AG04449 (cell line): ENCODE measurements around the gene MRPL54.

Experiments used
- CTCF ChIA-PET: fragments of 350-600 bp; formaldehyde crosslinking; extraction: SDS; loops from one replicate; lab custom pipeline; 2021; ENCODE audit warnings: antibody characterized with exemption; lab: Yijun Ruan, JAX
- POLR2A ChIA-PET: fragments of 400-600, 350-600 bp; formaldehyde crosslinking; extraction: SDS; loops from one replicate; lab custom pipeline; 2020; ENCODE audit warnings: antibody characterized with exemption, inconsistent platforms; lab: Yijun Ruan, JAX
- DNase-seq: peaks from one replicate; pipeline ENCODE4 v3.0.0-alpha.2; 2010; ENCODE audit warnings: low read depth, low spot score
- H3K4me3 ChIP-seq: 2 replicates; pipeline ENCODE4 v1.5.1; 2011; ENCODE audit warnings: low read depth, mild to moderate bottlenecking, control low read depth, low read length
- TF ChIP-seq, protein P1 (sequence below): IDR thresholded peaks from one replicate; pipeline ENCODE4 v1.5.1; 2011; ENCODE audit warnings: mild to moderate bottlenecking, moderate library complexity, low read length, control low read depth, inconsistent platforms; ENCODE audit not compliant: insufficient read depth; ENCODE audit errors: missing control alignments

Gene MRPL54

DNA sequence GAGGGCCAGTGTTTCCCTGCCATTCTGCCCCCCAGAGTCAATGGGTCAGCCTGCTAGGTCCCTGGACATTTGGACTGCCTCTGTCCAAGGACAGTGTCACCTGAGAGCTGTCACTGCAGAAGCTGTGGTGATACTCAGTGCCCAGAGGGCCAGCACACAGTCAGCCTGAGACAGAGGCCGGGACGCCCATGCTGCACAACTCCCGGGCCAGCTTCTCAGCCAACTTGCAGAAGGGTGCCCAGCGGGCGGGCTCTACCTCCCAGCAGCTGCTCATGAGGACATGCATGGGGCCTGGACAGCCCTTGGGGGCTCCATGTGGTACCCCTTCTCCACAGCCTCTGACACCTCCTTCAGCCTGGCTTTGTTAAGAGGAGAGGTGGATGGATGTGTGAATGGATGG is 13.3 kb downstream of the MRPL54 start:
- ChIA-PET CTCF (interaction anchor here (2.3 kb wide), 1 partner anchor 13 kb away, joined by 6 read pairs; the partner anchor contains the start of gene MRPL54), POLR2A (no interaction called here)
- TF ChIP-seq, protein P1, sequence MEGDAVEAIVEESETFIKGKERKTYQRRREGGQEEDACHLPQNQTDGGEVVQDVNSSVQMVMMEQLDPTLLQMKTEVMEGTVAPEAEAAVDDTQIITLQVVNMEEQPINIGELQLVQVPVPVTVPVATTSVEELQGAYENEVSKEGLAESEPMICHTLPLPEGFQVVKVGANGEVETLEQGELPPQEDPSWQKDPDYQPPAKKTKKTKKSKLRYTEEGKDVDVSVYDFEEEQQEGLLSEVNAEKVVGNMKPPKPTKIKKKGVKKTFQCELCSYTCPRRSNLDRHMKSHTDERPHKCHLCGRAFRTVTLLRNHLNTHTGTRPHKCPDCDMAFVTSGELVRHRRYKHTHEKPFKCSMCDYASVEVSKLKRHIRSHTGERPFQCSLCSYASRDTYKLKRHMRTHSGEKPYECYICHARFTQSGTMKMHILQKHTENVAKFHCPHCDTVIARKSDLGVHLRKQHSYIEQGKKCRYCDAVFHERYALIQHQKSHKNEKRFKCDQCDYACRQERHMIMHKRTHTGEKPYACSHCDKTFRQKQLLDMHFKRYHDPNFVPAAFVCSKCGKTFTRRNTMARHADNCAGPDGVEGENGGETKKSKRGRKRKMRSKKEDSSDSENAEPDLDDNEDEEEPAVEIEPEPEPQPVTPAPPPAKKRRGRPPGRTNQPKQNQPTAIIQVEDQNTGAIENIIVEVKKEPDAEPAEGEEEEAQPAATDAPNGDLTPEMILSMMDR = no peak
- H3K4me3 ChIP-seq = no peak overlapping the region
- no peak for DNase-seq

DNA sequence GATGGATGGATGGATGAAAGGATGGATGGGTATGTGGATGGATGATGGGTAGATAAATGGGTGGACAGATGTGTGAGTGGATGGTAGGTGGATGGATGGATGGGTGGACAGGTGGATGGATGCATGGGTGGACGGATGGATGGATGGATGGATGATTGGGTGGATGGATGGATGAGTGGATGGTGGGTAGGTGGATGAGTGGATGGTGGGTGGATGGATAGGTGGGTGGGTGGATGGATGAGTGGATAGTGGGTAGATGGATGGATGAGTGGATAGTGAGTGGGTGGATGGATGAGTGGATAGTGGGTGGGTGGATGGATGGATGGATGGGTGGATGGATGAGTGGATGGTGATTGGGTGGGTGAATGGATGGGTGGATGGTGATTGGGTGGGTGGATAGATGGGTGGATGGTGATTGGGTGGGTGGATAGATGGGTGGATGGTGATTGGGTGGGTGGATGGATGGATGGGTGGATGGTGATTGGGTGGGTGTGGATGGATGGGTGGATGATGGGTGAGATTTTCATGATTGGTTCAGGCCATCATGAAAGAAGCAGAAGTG is 14.1 kb downstream of the MRPL54 start:
- TF ChIP-seq, protein P1 = no peak
- H3K4me3 ChIP-seq = no peak overlapping the region
- POLR2A ChIA-PET = no interaction called here

DNA sequence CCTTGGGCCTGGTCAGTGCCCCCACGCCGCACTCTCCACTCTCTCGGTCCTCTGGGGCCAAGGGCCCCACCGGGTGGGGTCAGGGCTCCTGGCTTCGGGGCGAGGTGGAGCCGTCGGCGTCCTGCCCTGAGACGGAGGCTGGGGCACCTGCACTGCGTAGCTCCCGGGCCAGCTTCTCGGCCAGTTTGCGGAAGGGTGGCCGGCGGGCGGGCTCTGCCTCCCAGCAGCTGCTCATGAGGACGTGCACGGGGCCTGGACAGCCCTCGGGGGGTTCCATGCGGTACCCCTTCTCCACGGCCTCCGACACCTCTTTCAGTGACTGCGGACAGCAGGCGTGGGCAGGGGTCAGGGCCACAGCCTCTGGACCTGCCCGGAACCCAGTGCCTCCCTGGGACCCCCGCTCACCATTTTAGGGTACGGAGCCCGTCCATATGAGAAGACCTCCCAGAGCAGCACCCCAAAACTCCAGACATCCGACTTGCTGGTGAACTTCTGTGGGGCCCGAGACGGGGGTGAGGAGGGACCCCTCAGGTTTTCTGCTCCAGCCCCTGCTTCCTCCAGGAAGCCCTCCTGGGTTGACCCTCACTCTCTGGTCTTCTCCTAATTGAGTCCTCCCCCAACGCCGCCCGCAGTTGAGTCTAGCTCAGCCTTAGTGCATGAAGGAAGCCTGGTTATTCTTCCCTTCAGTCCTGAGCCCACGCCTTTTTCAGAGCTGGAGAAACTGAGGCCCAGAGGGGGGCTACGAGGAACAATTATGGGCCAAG is 15.8 kb downstream of the MRPL54 start:
- no peak for DNase-seq
- TF ChIP-seq, protein P1 = no peak
- no peak overlapping the region for H3K4me3 ChIP-seq
- CTCF ChIA-PET = no interaction called here
- POLR2A ChIA-PET = no interaction called here

More for the DNA sequence above, 14.1 kb downstream of the MRPL54 start:
- CTCF ChIA-PET = no interaction called here
- DNase-seq = no peak

DNA sequence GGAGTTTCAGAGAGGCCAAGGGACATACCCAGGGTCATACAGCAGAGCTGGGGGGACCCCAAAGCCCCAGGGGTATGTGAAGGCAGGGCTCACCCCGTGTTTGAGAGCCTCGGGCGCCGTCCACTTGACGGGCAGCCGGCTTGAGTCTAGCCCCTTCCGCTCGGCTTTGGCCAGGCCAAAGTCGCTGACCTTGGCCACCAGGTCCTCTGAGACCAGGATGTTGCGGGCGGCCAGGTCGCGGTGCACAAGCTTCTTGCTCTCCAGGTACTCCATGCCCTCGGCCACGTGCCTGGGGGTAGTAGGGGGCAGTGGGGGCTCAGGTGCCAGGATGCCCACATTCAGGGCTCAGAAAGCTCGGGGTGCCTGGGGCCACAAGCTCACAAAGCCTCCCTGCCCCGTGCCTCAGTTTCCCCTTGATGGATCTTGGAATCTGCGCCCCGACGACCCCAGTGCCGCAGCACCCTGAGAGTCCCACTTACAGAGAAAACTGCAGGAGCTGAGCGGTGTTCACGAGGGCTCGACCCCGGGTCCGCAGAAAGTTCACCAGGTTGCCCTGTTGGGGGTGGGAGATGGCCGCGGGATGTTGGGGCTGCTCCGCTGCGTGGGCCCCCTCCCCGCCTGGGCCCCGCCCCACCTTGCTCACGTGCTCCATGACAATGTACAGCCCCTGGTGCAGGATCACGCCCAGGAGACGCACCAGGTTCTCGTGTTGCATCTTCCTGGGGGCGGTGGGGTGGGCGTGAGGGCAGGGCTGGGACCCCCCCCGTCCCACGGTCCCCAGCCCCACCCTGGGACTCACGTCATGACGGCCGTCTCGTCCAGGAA is 16.6 kb downstream of the MRPL54 start:
- no peak for DNase-seq
- no peak overlapping the region for H3K4me3 ChIP-seq
- ChIA-PET POLR2A (no interaction called here), CTCF (no interaction called here)
- TF ChIP-seq, protein P1 = no peak

DNA sequence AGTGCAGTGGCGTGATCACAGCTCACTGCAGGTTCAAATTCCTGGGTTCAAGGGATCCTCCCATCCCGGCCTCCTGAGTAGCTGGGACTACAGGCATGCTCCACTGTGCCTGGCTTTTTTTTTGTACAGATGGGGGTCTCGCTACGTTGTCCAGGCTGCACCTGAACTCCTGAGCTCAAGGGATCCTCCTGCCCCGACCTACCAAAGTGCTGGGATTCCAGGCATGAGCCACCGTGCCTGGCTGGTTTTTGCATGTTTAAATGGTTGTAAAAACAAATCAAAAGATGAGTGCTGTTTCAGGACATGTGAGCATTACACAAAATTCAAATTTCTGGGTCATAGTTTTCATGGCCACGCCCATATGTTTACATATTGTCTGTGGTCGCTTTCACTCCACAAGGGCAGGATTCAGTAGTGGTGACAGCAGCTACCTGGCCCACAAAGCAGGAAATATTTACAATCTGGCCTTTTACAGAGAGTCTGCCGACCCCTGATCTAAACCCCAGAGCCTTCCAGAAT is 18.4 kb downstream of the MRPL54 start:
- ChIA-PET POLR2A (no interaction called here), CTCF (interaction anchor here (1.1 to 1.6 kb wide), 2 partner anchors 19 to 115 kb away, joined by 3 to 4 read pairs; partner anchors contain the start of gene MRPL54)
- TF ChIP-seq, protein P1 = no peak
- no peak overlapping the region for H3K4me3 ChIP-seq
- no peak for DNase-seq

DNA sequence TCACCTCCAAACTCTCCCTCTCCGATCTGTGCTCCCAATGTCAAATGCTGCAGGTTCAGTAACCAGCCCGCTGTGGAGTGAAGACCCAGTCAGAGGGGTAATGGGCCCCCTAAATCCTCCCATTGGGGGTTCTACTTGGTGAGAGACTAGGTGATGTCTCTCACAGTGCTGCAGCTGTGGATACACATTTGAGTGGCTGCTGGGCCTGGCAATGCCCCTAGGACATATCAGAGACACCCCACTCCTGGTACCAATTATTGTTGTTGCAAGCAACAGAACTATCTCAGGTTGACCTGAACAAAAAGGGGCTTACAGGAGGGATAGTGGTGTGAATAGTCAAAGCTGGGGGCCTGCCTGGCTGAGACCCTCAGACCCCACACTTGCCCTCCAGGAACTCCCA is 19.1 kb downstream of the MRPL54 start:
- DNase-seq = no peak
- CTCF ChIA-PET = interaction anchor here (1.9 kb wide), 1 partner anchor 40 kb away, joined by 4 read pairs; no protein-coding TSS in a partner anchor
- no peak overlapping the region for H3K4me3 ChIP-seq
- TF ChIP-seq, protein P1 = no peak
- POLR2A ChIA-PET = no interaction called here
